ENCODE measurements around the gene EFCAB7.

DNA sequence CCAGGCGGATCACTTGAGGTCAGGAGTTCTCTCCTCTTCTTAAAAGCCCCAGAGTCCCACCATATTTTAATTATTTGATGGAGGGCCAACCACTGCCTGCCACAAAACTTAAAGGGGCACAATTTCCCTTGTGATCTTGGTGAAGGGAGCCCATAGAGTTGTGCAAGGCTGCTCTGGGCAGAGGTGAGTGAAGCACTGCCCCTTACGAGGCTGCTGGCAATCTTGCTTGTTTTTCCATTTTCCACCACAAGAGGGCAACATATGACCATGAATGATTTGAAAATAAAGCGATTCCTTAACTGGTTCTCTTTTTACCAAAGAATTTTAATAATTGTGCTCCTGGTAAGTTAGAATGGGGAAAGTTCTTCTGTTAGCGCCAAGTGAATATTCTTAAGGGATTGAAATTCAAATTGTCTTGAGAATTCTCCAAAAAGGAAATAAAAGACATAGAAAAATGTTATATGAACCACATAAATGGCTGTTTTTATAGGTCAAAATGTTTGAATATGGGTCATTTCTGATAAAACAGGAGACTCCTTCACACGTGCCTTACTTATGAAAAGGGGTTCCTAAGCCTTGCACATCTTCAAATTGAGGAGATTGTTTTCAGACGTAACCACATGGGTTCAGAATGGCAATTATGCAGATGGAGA lies 92.6 kb downstream of the EFCAB7 start:
- peak; percentile 69 for TF ChIP-seq CTCF (IDR thresholded peaks at IDR 0.05)
- no peak for TF ChIP-seq RELA (CRISPR knock-in tag; IDR thresholded peaks at IDR 0.05; ENCODE audit: borderline replicate concordance)
- TF ChIP-seq ARID4B (CRISPR knock-in tag; IDR thresholded peaks at IDR 0.05; ENCODE audit: borderline replicate concordance) = no peak
- no peak for TF ChIP-seq RORB (CRISPR knock-in tag; IDR thresholded peaks at IDR 0.05)
- TF ChIP-seq E2F5 (CRISPR knock-in tag; IDR thresholded peaks at IDR 0.05) = no peak
- no peak for TF ChIP-seq CREB1 (CRISPR knock-in tag; IDR thresholded peaks at IDR 0.05)
- TF ChIP-seq MAX (CRISPR knock-in tag; IDR thresholded peaks at IDR 0.05) = no peak
- TF ChIP-seq TEAD4 (CRISPR knock-in tag; IDR thresholded peaks at IDR 0.05) = no peak
- no peak for TF ChIP-seq CBFB (CRISPR knock-in tag; IDR thresholded peaks at IDR 0.05; ENCODE audit: low read depth)
- no peak for TF ChIP-seq ZNF423 (CRISPR knock-in tag; IDR thresholded peaks at IDR 0.05)
- TF ChIP-seq FOXP1 (CRISPR knock-in tag; IDR thresholded peaks at IDR 0.05; ENCODE audit: borderline replicate concordance) = no peak
- TF ChIP-seq USF1 (CRISPR knock-in tag; IDR thresholded peaks at IDR 0.05) = no peak
- TF ChIP-seq NFYB (CRISPR knock-in tag; conservative IDR thresholded peaks at IDR 0.05; ENCODE audit: low read depth) = no peak
